HUES48 (cell line): ENCODE measurements around the gene CACNA1D.

Experiments used
- H3K27ac ChIP-seq: one replicate; pipeline ENCODE4 v1.7.0; 2013; ENCODE audit warnings: low read depth, low read length, inconsistent platforms
- H3K27me3 ChIP-seq: 2 replicates; pipeline ENCODE4 v1.6.1; 2013; ENCODE audit warnings: mild to moderate bottlenecking, low read length; ENCODE audit not compliant: control insufficient read depth, insufficient read depth
- H3K36me3 ChIP-seq: 2 replicates; pipeline ENCODE4 v1.6.1; 2013; ENCODE audit warnings: low read length; ENCODE audit not compliant: control insufficient read depth, insufficient read depth
- H3K4me1 ChIP-seq: 2 replicates; pipeline ENCODE4 v1.6.1; 2013; ENCODE audit warnings: mild to moderate bottlenecking, low read length; ENCODE audit not compliant: control insufficient read depth, insufficient read depth
- H3K4me3 ChIP-seq: 2 replicates; pipeline ENCODE4 v1.5.1; 2013; ENCODE audit warnings: mild to moderate bottlenecking, low read depth, low read length
- H3K9ac ChIP-seq: 2 replicates; pipeline ENCODE4 v1.6.1; 2013; ENCODE audit warnings: mild to moderate bottlenecking, low read depth, low read length, moderate library complexity
- H3K9me3 ChIP-seq: 2 replicates; pipeline ENCODE4 v1.6.1; 2013; ENCODE audit warnings: low read length; ENCODE audit not compliant: control insufficient read depth, insufficient read depth

The CACNA1D gene

GRCh38 chr3:53579636-53580035, 85.2 kb downstream of the CACNA1D start:
- Histone ChIP-seq H3K4me1 (no peaks in the 10 kb centered on the region), H3K9ac (no peak overlapping the region), H3K9me3 (no peaks in the 10 kb centered on the region), H3K27ac (no peak overlapping the region), H3K36me3 (no peaks in the 10 kb centered on the region), H3K27me3 (no peaks in the 10 kb centered on the region), H3K4me3 (no peak overlapping the region)

GRCh38 chr3:53581671-53582070, 87.3 kb downstream of the CACNA1D start:
- Histone ChIP-seq H3K4me3 (no peak overlapping the region), H3K36me3 (no peaks in the 10 kb centered on the region), H3K27me3 (no peaks in the 10 kb centered on the region), H3K9ac (no peak overlapping the region), H3K4me1 (no peaks in the 10 kb centered on the region; the same call in 1 of the 2 replicates), H3K9me3 (no peaks in the 10 kb centered on the region), H3K27ac (no peak overlapping the region)

GRCh38 chr3:53583161-53583690, 88.8 kb downstream of the CACNA1D start:
- Histone ChIP-seq H3K4me1 (no peaks in the 10 kb centered on the region; the same call in 1 of the 2 replicates), H3K36me3 (no peaks in the 10 kb centered on the region), H3K9ac (no peak overlapping the region), H3K27me3 (no peaks in the 10 kb centered on the region), H3K27ac (no peak overlapping the region), H3K9me3 (no peaks in the 10 kb centered on the region), H3K4me3 (no peak overlapping the region)

GRCh38 chr3:53585049-53585448, 90.6 kb downstream of the CACNA1D start:
- Histone ChIP-seq H3K27me3 (no peaks in the 10 kb centered on the region), H3K4me1 (no peaks in the 10 kb centered on the region; the same call in 1 of the 2 replicates), H3K4me3 (no peak overlapping the region), H3K36me3 (no peaks in the 10 kb centered on the region), H3K9me3 (no peaks in the 10 kb centered on the region), H3K27ac (no peak overlapping the region), H3K9ac (no peak overlapping the region)

GRCh38 chr3:53585627-53586026, 91.2 kb downstream of the CACNA1D start:
- Histone ChIP-seq H3K27ac (no peak overlapping the region), H3K27me3 (no peaks in the 10 kb centered on the region), H3K4me1 (no peaks in the 10 kb centered on the region; the same call in 1 of the 2 replicates), H3K9me3 (no peaks in the 10 kb centered on the region), H3K36me3 (no peaks in the 10 kb centered on the region), H3K9ac (no peak overlapping the region), H3K4me3 (no peak overlapping the region)

- H3K36me3 ChIP-seq: no peaks in the 10 kb centered on the region
- H3K9me3 ChIP-seq: no peaks in the 10 kb centered on the region
- H3K27me3 ChIP-seq: no peaks in the 10 kb centered on the region
- no peak overlapping the region for H3K4me3 ChIP-seq
- no peaks in the 10 kb centered on the region; the same call in 1 of the 2 replicates for H3K4me1 ChIP-seq
- no peak overlapping the region for H3K27ac ChIP-seq
- no peak overlapping the region for H3K9ac ChIP-seq
Measured at GRCh38 chr3:53588122-53588521, 93.7 kb downstream of the CACNA1D start.

GRCh38 chr3:53589201-53589600, 94.8 kb downstream of the CACNA1D start:
- Histone ChIP-seq H3K4me3 (no peak overlapping the region), H3K4me1 (no peaks in the 10 kb centered on the region; the same call in 1 of the 2 replicates), H3K9me3 (no peaks in the 10 kb centered on the region), H3K27me3 (no peaks in the 10 kb centered on the region), H3K36me3 (no peaks in the 10 kb centered on the region), H3K9ac (no peak overlapping the region), H3K27ac (no peak overlapping the region)

GRCh38 chr3:53589806-53590205, 95.4 kb downstream of the CACNA1D start:
- Histone ChIP-seq H3K4me1 (no peaks in the 10 kb centered on the region; the same call in 1 of the 2 replicates), H3K9me3 (no peaks in the 10 kb centered on the region), H3K4me3 (no peak overlapping the region), H3K27ac (no peak overlapping the region), H3K27me3 (no peaks in the 10 kb centered on the region), H3K36me3 (no peaks in the 10 kb centered on the region), H3K9ac (no peak overlapping the region)

GRCh38 chr3:53590606-53591005, 96.2 kb downstream of the CACNA1D start:
- H3K27me3 ChIP-seq: no peaks in the 10 kb centered on the region
- no peaks in the 10 kb centered on the region for H3K36me3 ChIP-seq
- no peaks in the 10 kb centered on the region for H3K4me1 ChIP-seq
- H3K4me3 ChIP-seq: no peak overlapping the region
- no peak overlapping the region for H3K9ac ChIP-seq
- no peak overlapping the region for H3K27ac ChIP-seq
- no peaks in the 10 kb centered on the region for H3K9me3 ChIP-seq

- Histone ChIP-seq H3K27me3 (no peaks in the 10 kb centered on the region), H3K36me3 (no peaks in the 10 kb centered on the region), H3K4me1 (no peaks in the 10 kb centered on the region), H3K9me3 (no peaks in the 10 kb centered on the region), H3K9ac (no peak overlapping the region), H3K27ac (no peak overlapping the region), H3K4me3 (no peak overlapping the region)
Measured at GRCh38 chr3:53591646-53592045, 97.2 kb downstream of the CACNA1D start.

GRCh38 chr3:53592862-53593261, 98.5 kb downstream of the CACNA1D start:
- Histone ChIP-seq H3K27me3 (no peaks in the 10 kb centered on the region), H3K36me3 (no peaks in the 10 kb centered on the region), H3K27ac (no peak overlapping the region), H3K4me1 (no peaks in the 10 kb centered on the region), H3K4me3 (no peak overlapping the region), H3K9me3 (no peaks in the 10 kb centered on the region), H3K9ac (no peak overlapping the region)
